Neuronal stem cell (in vitro differentiated cells): ENCODE data around the gene TLR2.

Source experiments
- DNase-seq: peaks from one replicate; pipeline ENCODE4 v3.0.0-alpha.2; 2013; ENCODE audit warnings: low spot score
- H2AFZ ChIP-seq: one replicate; pipeline ENCODE4 v1.6.1; 2013; ENCODE audit warnings: mild to moderate bottlenecking, low read length, inconsistent platforms
- H2AK5ac ChIP-seq: 2 replicates; pipeline ENCODE4 v1.6.1; 2013; ENCODE audit warnings: low read depth, mild to moderate bottlenecking, inconsistent platforms, low read length, moderate library complexity, mixed read lengths
- H2BK120ac ChIP-seq: 2 replicates; pipeline ENCODE4 v1.6.1; 2013; ENCODE audit warnings: low read depth, mild to moderate bottlenecking, inconsistent platforms, low read length, moderate library complexity, mixed read lengths
- H2BK12ac ChIP-seq: one replicate; pipeline ENCODE4 v1.6.1; 2013; ENCODE audit warnings: low read length, inconsistent platforms
- H2BK15ac ChIP-seq: 2 replicates; pipeline ENCODE4 v1.6.1; 2013; ENCODE audit warnings: mild to moderate bottlenecking, low read length, inconsistent platforms, mixed read lengths
- H2BK5ac ChIP-seq: one replicate; pipeline ENCODE4 v1.6.1; 2013; ENCODE audit warnings: inconsistent platforms, mild to moderate bottlenecking, low read length, moderate library complexity
- H3K14ac ChIP-seq: one replicate; pipeline ENCODE4 v1.6.1; 2013; ENCODE audit warnings: low read length, inconsistent platforms
- H3K18ac ChIP-seq: 2 replicates; pipeline ENCODE4 v1.6.1; 2013; ENCODE audit warnings: low read length, inconsistent platforms
- H3K23ac ChIP-seq: 2 replicates; pipeline ENCODE4 v1.6.1; 2013; ENCODE audit warnings: low read depth, mild to moderate bottlenecking, mixed read lengths, low read length, inconsistent platforms; ENCODE audit not compliant: poor library complexity
- H3K27ac ChIP-seq: replicated peaks from 3 replicates; pipeline ENCODE4 v1.5.1; 2013; ENCODE audit warnings: low read length, inconsistent platforms
- H3K27me3 ChIP-seq, 3 experiments: 2 replicates each; pipeline ENCODE4 v1.6.1; 2013; ENCODE audit warnings: low read length in 3 of 3, mild to moderate bottlenecking in 2 of 3, inconsistent platforms in 1 of 3, low read depth in 1 of 3, mixed read lengths in 1 of 3, moderate library complexity in 1 of 3; ENCODE audit not compliant: control insufficient read depth in 3 of 3, insufficient read depth in 3 of 3
- H3K36me3 ChIP-seq, 2 donors: replicated peaks in 1 of 2; 2 replicates each; pipeline ENCODE4 v1.6.1; 2013; ENCODE audit warnings: low read length in 2 of 2; ENCODE audit not compliant: control insufficient read depth in 2 of 2, insufficient read depth in 2 of 2
- H3K4ac ChIP-seq: 2 replicates; pipeline ENCODE4 v1.6.1; 2013; ENCODE audit warnings: inconsistent platforms, mild to moderate bottlenecking, low read length, moderate library complexity
- H3K4me1 ChIP-seq, 2 donors: 1 replicate in 1 of 2; 2 replicates in 1 of 2; pipeline ENCODE4 v1.6.1; 2013; ENCODE audit warnings: low read length in 2 of 2, low read depth in 1 of 2; ENCODE audit not compliant: control insufficient read depth in 2 of 2, insufficient read depth in 1 of 2
- H3K4me2 ChIP-seq: one replicate; pipeline ENCODE4 v1.6.1; 2013; ENCODE audit warnings: mild to moderate bottlenecking, low read length, inconsistent platforms; ENCODE audit not compliant: insufficient read depth, poor library complexity, severe bottlenecking
- H3K4me3 ChIP-seq, 2 donors: 2 replicates each; pipeline ENCODE4 v1.5.1; 2013; ENCODE audit warnings: low read length in 2 of 2, mild to moderate bottlenecking in 2 of 2, inconsistent platforms in 1 of 2, moderate library complexity in 1 of 2
- H3K79me1 ChIP-seq: one replicate; pipeline ENCODE4 v1.6.1; 2013; ENCODE audit warnings: low read depth, mild to moderate bottlenecking, inconsistent platforms, low read length, moderate library complexity
- H3K9ac ChIP-seq: one replicate; pipeline ENCODE4 v1.6.1; 2013; ENCODE audit warnings: mild to moderate bottlenecking, low read depth, low read length, inconsistent platforms; ENCODE audit not compliant: poor library complexity
- H3K9me3 ChIP-seq, 2 donors: replicated peaks in 1 of 2; 2 replicates each; pipeline versions ENCODE3 to v1.6.1; 2013; ENCODE audit warnings: low read length in 2 of 2, mild to moderate bottlenecking in 2 of 2, inconsistent platforms in 1 of 2, low read depth in 1 of 2, mixed read lengths in 1 of 2, moderate library complexity in 1 of 2; ENCODE audit not compliant: control insufficient read depth in 2 of 2, insufficient read depth in 1 of 2
- H4K8ac ChIP-seq: one replicate; pipeline ENCODE4 v1.6.1; 2013; ENCODE audit warnings: low read depth, mild to moderate bottlenecking, inconsistent platforms, low read length, moderate library complexity
- H4K91ac ChIP-seq: one replicate; pipeline ENCODE4 v1.6.1; 2013; ENCODE audit warnings: low read length, low read depth, mild to moderate bottlenecking, inconsistent platforms; ENCODE audit not compliant: poor library complexity
- WGBS, 2 donors: extraction: QIAGEN DNeasy Blood & Tissue Kit; methylation state at CpG; one replicate each; pipeline ENCODE4 v1.1.7; 2013; ENCODE audit warnings: missing lambda C conversion rate in 2 of 2, mixed read lengths in 1 of 2; ENCODE audit not compliant: insufficient read length in 2 of 2, insufficient replicate concordance in 1 of 2; ENCODE audit errors: extremely low coverage in 2 of 2; 5-methylcytosine and 5-hydroxymethylcytosine counted together

The TLR2 gene

DNA sequence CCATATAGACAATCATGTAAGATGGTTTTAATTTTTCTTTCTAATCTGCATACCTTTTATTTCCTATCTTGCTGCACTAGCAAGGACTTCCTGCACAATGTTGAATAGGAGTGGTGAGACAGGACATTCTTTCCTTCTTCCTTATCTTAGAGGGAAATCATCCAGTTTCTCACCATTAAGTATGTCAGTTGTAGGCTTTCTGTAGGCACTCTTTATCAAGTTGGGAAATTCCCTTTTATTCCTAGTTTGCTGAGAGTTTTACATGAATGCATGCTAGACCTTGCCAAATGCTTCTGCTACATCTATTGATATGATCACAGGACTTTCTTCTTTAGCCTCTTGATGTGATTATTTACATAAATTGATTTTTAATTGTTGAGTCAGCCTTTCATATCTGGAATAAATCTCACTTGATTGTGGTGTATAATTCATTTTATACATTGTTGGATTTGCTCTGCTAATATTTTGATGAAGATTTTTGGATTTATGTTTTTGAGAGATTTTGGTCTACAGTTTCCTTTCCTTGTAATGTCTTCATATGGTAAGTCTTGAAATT lies 51.9 kb downstream of the TLR2 start:
- Histone ChIP-seq H2BK15ac (no peak overlapping the region), H3K36me3 (peaks cover 0 to 2% of the 10 kb centered on the region in 2 donors), H2BK12ac (no peak overlapping the region), H3K4me2 (no peak overlapping the region), H3K79me1 (no peaks in the 10 kb centered on the region), H3K23ac (no peak overlapping the region), H3K4me3 (no peak overlapping the region), H2BK5ac (no peak overlapping the region), H3K9ac (no peak overlapping the region), H2AK5ac (no peak overlapping the region), H3K27ac (no peak overlapping the region), H3K27me3 (no peaks in the 10 kb centered on the region), H3K4ac (no peak overlapping the region), H4K8ac (no peak overlapping the region), H3K4me1 (no peaks in the 10 kb centered on the region), H3K14ac (no peak overlapping the region), H2AFZ (no peak overlapping the region), H3K9me3 (peaks cover 2 to 18% of the 10 kb centered on the region in 2 donors), H3K18ac (no peak overlapping the region), H4K91ac (no peak overlapping the region), H2BK120ac (no peak overlapping the region)
- no peak for DNase-seq

DNA sequence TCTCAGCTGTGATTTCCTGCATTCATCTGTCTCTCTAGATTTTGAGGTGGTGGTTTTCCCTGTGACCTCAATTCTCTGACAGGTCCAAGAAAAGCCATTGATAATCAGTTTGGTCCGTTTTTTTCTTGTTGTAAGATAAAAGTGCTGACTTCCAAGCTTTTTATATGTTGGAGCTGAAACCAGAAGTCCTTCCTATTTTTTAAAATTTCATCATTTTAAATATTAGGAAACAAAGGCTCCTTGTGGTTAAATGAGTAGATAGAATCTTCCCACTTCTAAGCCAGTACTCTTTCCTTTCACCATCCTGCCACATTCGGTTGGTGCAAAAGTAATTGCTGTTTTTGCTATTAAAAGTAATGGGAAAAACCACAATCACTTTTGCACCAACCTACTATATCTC lies 57.5 kb downstream of the TLR2 start:
- no peak overlapping the region for H3K4ac ChIP-seq
- DNase-seq: no peak

DNA sequence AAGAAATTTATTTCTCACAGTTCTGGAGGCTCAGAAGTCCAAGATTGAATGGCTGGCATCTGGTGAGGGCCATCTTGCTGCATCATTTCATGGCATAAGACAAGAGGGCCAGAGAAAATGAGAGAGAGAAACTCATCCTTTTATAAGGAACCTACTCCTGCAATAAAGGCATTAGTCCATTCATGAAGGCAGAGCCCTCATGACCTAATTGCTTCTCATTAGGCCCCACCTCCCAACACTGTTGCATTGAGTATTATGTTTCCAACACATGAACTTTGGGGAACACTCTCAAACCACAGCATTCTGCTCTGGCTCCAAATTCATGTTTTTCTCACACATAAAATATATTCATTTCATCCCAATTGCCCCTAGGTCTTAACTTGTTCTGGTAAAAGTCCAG lies 61.6 kb downstream of the TLR2 start:
- Histone ChIP-seq H2BK15ac (no peak overlapping the region), H4K8ac (no peak overlapping the region), H3K9ac (no peak overlapping the region), H3K4me3 (no peak overlapping the region), H3K4me1 (peaks cover 0 to 4% of the 10 kb centered on the region in 2 donors), H3K14ac (no peak overlapping the region), H3K79me1 (peaks cover 5% of the 10 kb centered on the region), H3K27ac (no peak overlapping the region), H3K4me2 (no peak overlapping the region), H3K27me3 (no peaks in the 10 kb centered on the region), H3K36me3 (peaks cover 26 to 28% of the 10 kb centered on the region in 2 donors), H2AK5ac (no peak overlapping the region), H2AFZ (no peak overlapping the region), H4K91ac (no peak overlapping the region), H3K4ac (no peak overlapping the region), H3K23ac (no peak overlapping the region), H2BK12ac (no peak overlapping the region), H2BK5ac (no peak overlapping the region), H3K18ac (no peak overlapping the region), H3K9me3 (peaks cover 7 to 9% of the 10 kb centered on the region in 2 donors), H2BK120ac (no peak overlapping the region)
- DNase-seq: no peak

More for the DNA sequence above, 57.5 kb downstream of the TLR2 start:
- peaks cover 5 to 23% of the 10 kb centered on the region in 2 donors for H3K9me3 ChIP-seq
- H3K4me2 ChIP-seq: no peak overlapping the region
- no peaks in the 10 kb centered on the region for H3K4me1 ChIP-seq
- no peak overlapping the region for H2BK12ac ChIP-seq
- H3K14ac ChIP-seq: no peak overlapping the region
- H3K36me3 ChIP-seq: peaks cover 17 to 23% of the 10 kb centered on the region in 2 donors
- no peak overlapping the region for H3K4me3 ChIP-seq
- H2AFZ ChIP-seq: no peak overlapping the region
- no peak overlapping the region for H2AK5ac ChIP-seq
- no peak overlapping the region for H3K27ac ChIP-seq
- H3K79me1 ChIP-seq: peaks cover 1% of the 10 kb centered on the region
- no peaks in the 10 kb centered on the region for H3K27me3 ChIP-seq
- H2BK15ac ChIP-seq: no peak overlapping the region
- no peak overlapping the region for H2BK5ac ChIP-seq
- H3K9ac ChIP-seq: no peak overlapping the region
- H2BK120ac ChIP-seq: no peak overlapping the region
- H3K23ac ChIP-seq: no peak overlapping the region
- H4K91ac ChIP-seq: no peak overlapping the region
- WGBS, 2 donors: no CpG with 5 or more reads among the region's 2 CpGs
- H4K8ac ChIP-seq: no peak overlapping the region
- no peak overlapping the region for H3K18ac ChIP-seq

DNA sequence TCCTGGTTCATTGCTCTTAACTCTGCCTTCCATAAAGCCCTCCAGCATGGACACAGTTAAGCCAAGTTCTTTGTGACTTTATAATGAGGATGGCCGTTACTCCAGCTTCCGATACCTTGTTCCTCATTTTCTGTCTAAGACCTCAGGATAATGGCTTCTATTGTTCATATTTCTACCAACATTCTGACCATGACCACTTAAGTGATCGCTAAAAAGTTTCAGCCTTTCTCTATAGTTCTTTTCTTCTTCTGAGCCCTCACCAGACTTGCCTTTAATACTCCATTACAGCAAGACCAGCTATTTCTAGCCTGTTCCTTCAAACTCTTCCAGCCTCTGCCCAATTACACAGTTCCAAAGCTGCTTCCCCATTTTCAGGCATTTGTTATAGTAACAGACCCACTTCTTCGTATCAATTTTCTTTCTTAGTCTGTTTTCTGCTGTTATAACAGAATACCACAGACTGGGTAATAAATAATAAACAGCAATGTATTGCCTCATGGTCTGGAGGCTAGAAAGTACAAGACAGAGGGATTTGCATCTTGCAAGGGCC lies 63.4 kb downstream of the TLR2 start:
- no peak overlapping the region for H3K4ac ChIP-seq
- no peak overlapping the region for H2BK15ac ChIP-seq
- no peak overlapping the region for H3K14ac ChIP-seq
- no peak overlapping the region for H3K4me2 ChIP-seq
- no peaks in the 10 kb centered on the region for H3K27me3 ChIP-seq
- no peak overlapping the region for H4K8ac ChIP-seq
- no peak overlapping the region for H2BK12ac ChIP-seq
- peaks cover 5% of the 10 kb centered on the region for H3K79me1 ChIP-seq
- peaks cover 0 to 4% of the 10 kb centered on the region in 2 donors for H3K4me1 ChIP-seq
- H3K9me3 ChIP-seq: peaks cover 0 to 2% of the 10 kb centered on the region in 2 donors
- H3K18ac ChIP-seq: no peak overlapping the region
- H3K27ac ChIP-seq: no peak overlapping the region
- no peak overlapping the region for H3K9ac ChIP-seq
- H3K23ac ChIP-seq: no peak overlapping the region
- no peak overlapping the region for H2AFZ ChIP-seq
- no peak overlapping the region for H3K4me3 ChIP-seq
- no peak for DNase-seq
- no peak overlapping the region for H2BK120ac ChIP-seq
- no peak overlapping the region for H2AK5ac ChIP-seq
- H2BK5ac ChIP-seq: no peak overlapping the region
- peaks cover 18 to 26% of the 10 kb centered on the region in 2 donors for H3K36me3 ChIP-seq
- no peak overlapping the region for H4K91ac ChIP-seq
- WGBS, 2 donors: no CpG with 5 or more reads among the region's 4 CpGs
